HUES64 (cell line): ENCODE data around the gene POU5F1.

Experiments used
- H3K27ac ChIP-seq: 2 replicates; pipeline ENCODE4 v1.7.0; 2013; ENCODE audit warnings: low read depth, low read length, inconsistent platforms
- H3K27me3 ChIP-seq: 2 replicates; pipeline ENCODE4 v1.6.1; 2013; ENCODE audit warnings: mild to moderate bottlenecking, low read length; ENCODE audit not compliant: insufficient read depth
- H3K36me3 ChIP-seq: 2 replicates; pipeline ENCODE4 v1.6.1; 2013; ENCODE audit warnings: mild to moderate bottlenecking, low read length; ENCODE audit not compliant: insufficient read depth
- H3K4me1 ChIP-seq: 2 replicates; pipeline ENCODE4 v1.6.1; 2013; ENCODE audit warnings: mild to moderate bottlenecking, low read length, moderate library complexity; ENCODE audit not compliant: insufficient read depth
- H3K4me3 ChIP-seq: 2 replicates; pipeline ENCODE4 v1.5.1; 2013; ENCODE audit warnings: mild to moderate bottlenecking, low read length, moderate library complexity
- H3K9ac ChIP-seq: 2 replicates; pipeline ENCODE4 v1.6.1; 2013; ENCODE audit warnings: mild to moderate bottlenecking, low read depth, low read length
- H3K9me3 ChIP-seq: 2 replicates; pipeline ENCODE4 v1.6.1; 2013; ENCODE audit warnings: low read depth, low read length; ENCODE audit not compliant: insufficient read depth
- WGBS: fragments of 150-250, 120-280 bp; methylation state at CpG from one replicate; pipeline ENCODE4 v1.1.7; 2013; ENCODE audit warnings: missing lambda C conversion rate; 5-methylcytosine and 5-hydroxymethylcytosine counted together

The POU5F1 gene

GRCh38 chr6:31132806-31133205 lies 37.7 kb downstream of the POU5F1 start:
- Histone ChIP-seq H3K27me3 (no peaks in the 10 kb centered on the region), H3K27ac (no peak overlapping the region), H3K9me3 (no peaks in the 10 kb centered on the region), H3K4me3 (no peak overlapping the region), H3K9ac (no peak overlapping the region), H3K4me1 (0 out of 2 replicates have a peak, but pooled peaks cover 3% of the 10 kb centered on the region), H3K36me3 (no peaks in the 10 kb centered on the region)
- WGBS, result 68% methylated on average over 6 of the region's 6 CpGs

GRCh38 chr6:31131595-31131994 lies 38.9 kb downstream of the POU5F1 start:
- Histone ChIP-seq H3K4me3 (no peak overlapping the region), H3K36me3 (no peaks in the 10 kb centered on the region), H3K4me1 (no peaks in the 10 kb centered on the region), H3K27ac (no peak overlapping the region), H3K9ac (no peak overlapping the region), H3K27me3 (no peaks in the 10 kb centered on the region), H3K9me3 (no peaks in the 10 kb centered on the region)
- 77% methylated on average over 3 of the region's 3 CpGs for WGBS

- Histone ChIP-seq H3K9ac (no peak overlapping the region), H3K27ac (no peak overlapping the region), H3K4me3 (no peak overlapping the region), H3K4me1 (no peaks in the 10 kb centered on the region), H3K27me3 (no peaks in the 10 kb centered on the region), H3K9me3 (no peaks in the 10 kb centered on the region), H3K36me3 (no peaks in the 10 kb centered on the region)
- 91% methylated on average over 3 of the region's 3 CpGs for WGBS
Observed at GRCh38 chr6:31130751-31131150, 39.7 kb downstream of the POU5F1 start.

GRCh38 chr6:31129130-31129529 lies 41.4 kb downstream of the POU5F1 start:
- Histone ChIP-seq H3K9ac (no peak overlapping the region), H3K9me3 (no peaks in the 10 kb centered on the region), H3K27ac (no peak overlapping the region), H3K4me3 (no peak overlapping the region), H3K27me3 (no peaks in the 10 kb centered on the region), H3K36me3 (no peaks in the 10 kb centered on the region), H3K4me1 (peaks cover 7% of the 10 kb centered on the region; the same call in 1 of the 2 replicates)
- WGBS, result 71% methylated on average over 4 of the region's 4 CpGs

- Histone ChIP-seq H3K9ac (no peak overlapping the region), H3K27me3 (no peaks in the 10 kb centered on the region), H3K27ac (no peak overlapping the region), H3K9me3 (no peaks in the 10 kb centered on the region), H3K4me3 (no peak overlapping the region), H3K36me3 (no peaks in the 10 kb centered on the region), H3K4me1 (peaks cover 7% of the 10 kb centered on the region; the same call in 1 of the 2 replicates)
- WGBS, result 19% methylated on average over 8 of the region's 8 CpGs
Observed at GRCh38 chr6:31128093-31128676, 42.3 kb downstream of the POU5F1 start.

GRCh38 chr6:31126396-31127175 lies 43.9 kb downstream of the POU5F1 start:
- no peak overlapping the region for H3K27ac ChIP-seq

GRCh38 chr6:31125586-31126363 lies 44.7 kb downstream of the POU5F1 start:
- no peaks in the 10 kb centered on the region for H3K27me3 ChIP-seq
- no peak overlapping the region for H3K9ac ChIP-seq
- H3K27ac ChIP-seq, result no peak overlapping the region
- WGBS, result 91% methylated on average over 12 of the region's 12 CpGs
- peaks cover 7% of the 10 kb centered on the region; the same call in 1 of the 2 replicates for H3K4me1 ChIP-seq
- H3K36me3 ChIP-seq, result no peaks in the 10 kb centered on the region
- H3K9me3 ChIP-seq, result no peaks in the 10 kb centered on the region
- H3K4me3 ChIP-seq, result no peak overlapping the region

More at GRCh38 chr6:31126396-31127175, 43.9 kb downstream of the POU5F1 start:
- Histone ChIP-seq H3K9me3 (no peaks in the 10 kb centered on the region), H3K4me1 (peaks cover 7% of the 10 kb centered on the region; the same call in 1 of the 2 replicates), H3K4me3 (no peak overlapping the region), H3K36me3 (no peaks in the 10 kb centered on the region), H3K27me3 (no peaks in the 10 kb centered on the region), H3K9ac (no peak overlapping the region)
- 75% methylated on average over 16 of the region's 16 CpGs for WGBS

GRCh38 chr6:31125162-31125561 lies 45.3 kb downstream of the POU5F1 start:
- no peaks in the 10 kb centered on the region for H3K27me3 ChIP-seq
- no peaks in the 10 kb centered on the region for H3K9me3 ChIP-seq
- WGBS, result 56% methylated on average over 7 of the region's 8 CpGs
- no peak overlapping the region for H3K4me3 ChIP-seq
- peaks cover 7% of the 10 kb centered on the region; the same call in 1 of the 2 replicates for H3K4me1 ChIP-seq
- no peak overlapping the region for H3K27ac ChIP-seq
- H3K36me3 ChIP-seq, result no peaks in the 10 kb centered on the region
- H3K9ac ChIP-seq, result no peak overlapping the region

- Histone ChIP-seq H3K27ac (no peak overlapping the region), H3K4me1 (peaks cover 7% of the 10 kb centered on the region; the same call in 1 of the 2 replicates), H3K9ac (no peak overlapping the region), H3K9me3 (no peaks in the 10 kb centered on the region), H3K36me3 (no peaks in the 10 kb centered on the region), H3K4me3 (no peak overlapping the region), H3K27me3 (no peaks in the 10 kb centered on the region)
- 92% methylated on average over 16 of the region's 16 CpGs for WGBS
Observed at GRCh38 chr6:31122791-31123706, 47.4 kb downstream of the POU5F1 start.

- 93% methylated on average over 12 of the region's 12 CpGs for WGBS
- Histone ChIP-seq H3K9me3 (no peaks in the 10 kb centered on the region), H3K27me3 (no peaks in the 10 kb centered on the region), H3K4me3 (no peak overlapping the region), H3K9ac (no peak overlapping the region), H3K27ac (no peak overlapping the region), H3K4me1 (peaks cover 7% of the 10 kb centered on the region; the same call in 1 of the 2 replicates), H3K36me3 (no peaks in the 10 kb centered on the region)
Observed at GRCh38 chr6:31121131-31121790, 49.2 kb downstream of the POU5F1 start.
